ENCODE data around the gene CSMD2.

- TF ChIP-seq POLR2AphosphoS5 (IDR thresholded peaks at IDR 0.05; ENCODE audit: low read depth, low read length) (no peak), TAF1 (IDR thresholded peaks at IDR 0.05; ENCODE audit: borderline replicate concordance, low read depth, low read length) (no peak)
Measured at GRCh38 chr1:33657833-33658232, 507.2 kb downstream of the CSMD2 start.

Data from GM12892 (cell line).